Motor neuron (in vitro differentiated cells): ENCODE results near the gene CDAN1. TPM values are rescaled to one million over a fixed set of nuclear protein-coding genes. Genes with fewer than 3 reads are reported as not detected.
"Not testable (repeated sequence)": the region's sequence is repeated elsewhere in the genome, so short reads cannot be mapped to it uniquely, and the experiment has no call there.

Experiments used
- ATAC-seq, 8 experiments: fragments of 200-7000 bp; cut with Tn5 transposase; replicated peaks in 6 of 8; 2 replicates each; pipeline ENCODE4 v1.8.0; 2021; ENCODE audit warnings: mild to moderate bottlenecking in 8 of 8, moderate library complexity in 8 of 8
- H3K27ac ChIP-seq, 2 donors: fragments of 250-450 bp; sonication (Bioruptor Pico); 2 replicates each; pipeline ENCODE4 v1.9.0; 2021; ENCODE audit warnings: antibody characterized with exemption in 2 of 2, mild to moderate bottlenecking in 2 of 2, moderate library complexity in 1 of 2
- H3K4me1 ChIP-seq, 2 donors: fragments of 250-450 bp; sonication (Bioruptor Pico); replicated peaks in 1 of 2; 2 replicates each; pipeline ENCODE4 v1.6.1; 2021; ENCODE audit warnings: antibody characterized with exemption in 2 of 2, mild to moderate bottlenecking in 2 of 2, moderate library complexity in 1 of 2
- H3K4me3 ChIP-seq, 5 donors: fragments of 250-450 bp; sonication (Bioruptor Pico); 2 replicates each; pipeline ENCODE4 v1.9.0; 2021; ENCODE audit warnings: antibody characterized with exemption in 5 of 5, mild to moderate bottlenecking in 5 of 5, moderate library complexity in 4 of 5
- WGBS, 10 experiments: fragments of 450-650 bp; shearing (Covaris generic); methylation state at CpG; one replicate each; pipeline ENCODE4 v1.0.0; 2022; 5-methylcytosine and 5-hydroxymethylcytosine counted together
- in situ Hi-C, 9 experiments: fragments of 400-800 bp; cut with MboI; loops; one replicate each; pipeline ENCODE4 v1.15.0; 2021; ENCODE audit warnings: low sequenced_read_pairs in 9 of 9, low pct_unique_long_range_greater_than_20kb in 2 of 9; ENCODE audit not compliant: unreplicated experiment in 9 of 9
- total RNA-seq, 8 experiments: library from RNA; unstranded; fragments of 300-600 nt; gene quantifications; 2 replicates each; pipeline versions ENCODE4 v1.2.3 to v1.2.4, GENCODE V29; 2022

The CDAN1 gene, protein sequence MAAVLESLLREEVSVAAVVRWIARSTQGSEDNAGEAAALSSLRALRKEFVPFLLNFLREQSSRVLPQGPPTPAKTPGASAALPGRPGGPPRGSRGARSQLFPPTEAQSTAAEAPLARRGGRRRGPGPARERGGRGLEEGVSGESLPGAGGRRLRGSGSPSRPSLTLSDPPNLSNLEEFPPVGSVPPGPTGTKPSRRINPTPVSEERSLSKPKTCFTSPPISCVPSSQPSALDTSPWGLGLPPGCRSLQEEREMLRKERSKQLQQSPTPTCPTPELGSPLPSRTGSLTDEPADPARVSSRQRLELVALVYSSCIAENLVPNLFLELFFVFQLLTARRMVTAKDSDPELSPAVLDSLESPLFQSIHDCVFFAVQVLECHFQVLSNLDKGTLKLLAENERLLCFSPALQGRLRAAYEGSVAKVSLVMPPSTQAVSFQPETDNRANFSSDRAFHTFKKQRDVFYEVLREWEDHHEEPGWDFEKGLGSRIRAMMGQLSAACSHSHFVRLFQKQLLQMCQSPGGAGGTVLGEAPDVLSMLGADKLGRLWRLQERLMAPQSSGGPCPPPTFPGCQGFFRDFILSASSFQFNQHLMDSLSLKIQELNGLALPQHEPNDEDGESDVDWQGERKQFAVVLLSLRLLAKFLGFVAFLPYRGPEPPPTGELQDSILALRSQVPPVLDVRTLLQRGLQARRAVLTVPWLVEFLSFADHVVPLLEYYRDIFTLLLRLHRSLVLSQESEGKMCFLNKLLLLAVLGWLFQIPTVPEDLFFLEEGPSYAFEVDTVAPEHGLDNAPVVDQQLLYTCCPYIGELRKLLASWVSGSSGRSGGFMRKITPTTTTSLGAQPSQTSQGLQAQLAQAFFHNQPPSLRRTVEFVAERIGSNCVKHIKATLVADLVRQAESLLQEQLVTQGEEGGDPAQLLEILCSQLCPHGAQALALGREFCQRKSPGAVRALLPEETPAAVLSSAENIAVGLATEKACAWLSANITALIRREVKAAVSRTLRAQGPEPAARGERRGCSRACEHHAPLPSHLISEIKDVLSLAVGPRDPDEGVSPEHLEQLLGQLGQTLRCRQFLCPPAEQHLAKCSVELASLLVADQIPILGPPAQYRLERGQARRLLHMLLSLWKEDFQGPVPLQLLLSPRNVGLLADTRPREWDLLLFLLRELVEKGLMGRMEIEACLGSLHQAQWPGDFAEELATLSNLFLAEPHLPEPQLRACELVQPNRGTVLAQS
- 10 to 100 TPM in 4 of 8 experiments, 1 to 10 TPM in 4; 5.0 to 15.4 (median 10.0) TPM for total RNA-seq

DNA sequence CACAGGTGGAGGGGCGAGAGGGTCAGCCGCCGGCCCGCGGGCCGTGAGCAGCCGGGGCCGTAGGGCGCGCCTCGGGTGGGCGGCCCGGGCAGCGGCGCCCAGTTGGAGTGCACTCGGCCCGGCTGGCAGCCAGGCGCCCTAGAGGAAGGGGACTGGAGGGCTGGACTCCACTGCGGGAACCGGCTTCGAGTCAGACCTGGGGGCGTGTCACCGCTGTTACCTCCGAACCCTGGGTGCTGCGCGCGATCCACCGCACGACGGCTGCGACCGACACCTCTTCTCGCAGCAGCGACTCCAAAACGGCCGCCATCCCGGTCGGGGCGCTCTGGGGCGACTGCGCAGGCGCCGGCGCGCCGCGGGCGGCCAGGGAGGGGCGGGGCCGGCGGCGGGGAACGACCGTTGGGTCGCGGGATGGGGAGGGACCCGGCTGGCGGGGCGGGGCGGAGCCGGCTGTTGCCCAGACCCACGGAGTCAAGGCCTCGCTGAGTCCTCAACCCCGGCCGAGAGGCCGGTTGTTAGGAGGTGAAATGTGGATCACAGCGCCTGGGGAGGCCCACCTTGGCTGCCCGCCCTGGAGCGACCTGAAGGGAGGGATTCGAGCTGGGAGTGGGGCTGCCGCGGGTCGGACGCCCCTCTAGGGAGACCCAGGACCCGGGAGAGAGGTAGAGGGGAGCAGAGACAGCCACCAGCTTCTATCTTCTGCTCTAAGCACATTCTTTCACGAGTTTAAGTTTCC, at the start of gene CDAN1:
Gene CDAN1, minus strand, starts transcription at position 336 of the 736 bp plus-strand sequence. Its CDS starts 26 bp downstream, at position 310.
- ATAC-seq, result peak; percentile 88 to 96 (median 94)
- WGBS, 10 experiments, result 0 to 5% (median 0%) methylated on average over 1 to 20 of the region's 76 CpGs; no CpG with 5 or more reads in 6 of the 10 experiments
- in situ Hi-C loops, result no loop called here
- H3K4me1 ChIP-seq, result peaks cover 7 to 8% of the 10 kb centered on the region in 2 donors
- peak within 1 kb of the TSS; percentile 64 to 76 for H3K27ac ChIP-seq
- H3K4me3 ChIP-seq, result peak within 1 kb of the TSS; percentile 62 to 84 (median 78)

GRCh38 chr15:42785569-42785968, 48.6 kb upstream of the CDAN1 start:
- H3K27ac ChIP-seq, result no peak overlapping the region
- no peak overlapping the region for H3K4me3 ChIP-seq
- 71 to 100% (median 93%) methylated on average over 1 to 2 of the region's 2 CpGs; no CpG with 5 or more reads in 3 of the 10 experiments for WGBS, 10 experiments
- ATAC-seq, result no peak
- in situ Hi-C loops, result no loop called here
- H3K4me1 ChIP-seq, result no peaks in the 10 kb centered on the region

DNA sequence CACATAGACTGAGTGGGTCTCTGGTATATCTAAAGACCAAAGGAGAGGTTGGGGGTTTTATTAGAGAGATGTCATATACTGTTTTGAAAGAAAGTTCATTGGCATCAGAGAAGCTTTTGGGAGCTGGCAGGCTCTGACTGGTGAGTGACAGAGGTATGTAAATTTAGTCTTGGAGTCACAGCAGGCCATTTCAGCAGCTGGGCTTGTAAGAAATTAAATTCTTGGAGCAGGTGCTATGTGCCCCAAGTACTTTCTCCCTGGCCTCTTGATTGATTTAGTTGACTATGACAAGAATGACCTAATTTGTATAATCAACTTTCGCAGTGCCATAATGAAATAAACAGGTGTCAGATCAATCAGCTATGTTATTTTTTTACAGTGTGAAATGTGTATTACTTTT, 47.8 kb upstream of the CDAN1 start:
- in situ Hi-C loops, result no loop called here
- no peak for ATAC-seq
- 67 to 100% (median 89%) methylated on average over 1 of the region's 1 CpG; no CpG with 5 or more reads in 3 of the 10 experiments for WGBS, 10 experiments
- Histone ChIP-seq H3K4me1 (no peaks in the 10 kb centered on the region), H3K4me3 (no peak overlapping the region), H3K27ac (no peak overlapping the region)

- 92 to 100% (median 100%) methylated on average over 1 to 4 of the region's 4 CpGs; no CpG with 5 or more reads in 3 of the 10 experiments for WGBS, 10 experiments
- Histone ChIP-seq H3K4me3 (no peak overlapping the region), H3K27ac (no peak overlapping the region), H3K4me1 (no peaks in the 10 kb centered on the region)
- in situ Hi-C loops, result no loop called here
- ATAC-seq, result no peak
Measured at GRCh38 chr15:42782716-42783115, 45.8 kb upstream of the CDAN1 start.

- Histone ChIP-seq H3K4me1 (no peaks in the 10 kb centered on the region), H3K4me3 (no peak overlapping the region), H3K27ac (no peak overlapping the region)
- 32 to 100% (median 96%) methylated on average over 1 to 2 of the region's 2 CpGs; no CpG with 5 or more reads in 4 of the 10 experiments for WGBS, 10 experiments
- ATAC-seq, result peak in 2 of 8 experiments; percentile 49 to 52
- in situ Hi-C loops, result no loop called here
Measured at GRCh38 chr15:42775416-42775815, 38.5 kb upstream of the CDAN1 start.

- in situ Hi-C loops, result no loop called here
- Histone ChIP-seq H3K4me1 (no peaks in the 10 kb centered on the region), H3K27ac (no peak overlapping the region), H3K4me3 (no peak overlapping the region)
- 79 to 100% (median 100%) methylated on average over 1 to 2 of the region's 2 CpGs; no CpG with 5 or more reads in 4 of the 10 experiments for WGBS, 10 experiments
- no peak for ATAC-seq
Measured at GRCh38 chr15:42772901-42773300, 36.0 kb upstream of the CDAN1 start.

- WGBS, 10 experiments, result 70 to 94% (median 76%) methylated on average over 1 to 2 of the region's 2 CpGs; no CpG with 5 or more reads in 6 of the 10 experiments
- no peak for ATAC-seq
- no peak overlapping the region for H3K4me3 ChIP-seq
- no peaks in the 10 kb centered on the region for H3K4me1 ChIP-seq
- H3K27ac ChIP-seq, result no peak overlapping the region
- in situ Hi-C loops, result no loop called here
Measured at GRCh38 chr15:42772144-42772543, 35.2 kb upstream of the CDAN1 start.

GRCh38 chr15:42766109-42766508, 29.2 kb upstream of the CDAN1 start:
- H3K4me1 ChIP-seq, H3K27ac ChIP-seq, in situ Hi-C loops, H3K4me3 ChIP-seq, ATAC-seq: not testable (repeated sequence)
- 75 to 100% (median 90%) methylated on average over 1 to 4 of the region's 4 CpGs; no CpG with 5 or more reads in 4 of the 10 experiments for WGBS, 10 experiments

- in situ Hi-C loops, ATAC-seq, H3K4me1 ChIP-seq, H3K4me3 ChIP-seq, H3K27ac ChIP-seq: not testable (repeated sequence)
- WGBS, 10 experiments, result 33 to 100% (median 67%) methylated on average over 1 to 7 of the region's 16 CpGs; no CpG with 5 or more reads in 2 of the 10 experiments
Measured at GRCh38 chr15:42764154-42764731, 27.3 kb upstream of the CDAN1 start.

- 57 to 100% (median 80%) methylated on average over 1 to 2 of the region's 2 CpGs; no CpG with 5 or more reads in 5 of the 10 experiments for WGBS, 10 experiments
- H3K27ac ChIP-seq, H3K4me3 ChIP-seq, ATAC-seq, in situ Hi-C loops, H3K4me1 ChIP-seq: not testable (repeated sequence)
Measured at GRCh38 chr15:42761813-42762212, 24.9 kb upstream of the CDAN1 start.

DNA sequence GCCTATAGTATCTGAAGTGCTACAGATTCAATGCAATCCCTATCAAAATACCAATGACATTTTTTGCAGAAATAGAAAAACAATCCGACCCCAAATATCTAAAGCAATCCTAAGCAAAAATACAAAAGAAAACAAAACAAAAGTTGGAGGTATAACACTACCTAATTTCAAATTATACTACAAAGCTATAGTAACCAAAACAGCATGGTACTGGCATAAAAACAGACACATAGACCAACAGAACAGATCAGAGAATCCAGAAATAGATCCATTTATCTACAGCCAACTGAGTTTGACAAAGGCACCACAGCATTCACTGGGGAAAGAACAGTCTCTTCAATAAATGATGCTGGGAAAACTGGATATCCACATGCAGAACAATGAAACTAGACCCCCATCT, 23.8 kb upstream of the CDAN1 start:
- WGBS, 10 experiments, result 67 to 100% (median 95%) methylated on average over 1 of the region's 1 CpG; no CpG with 5 or more reads in 2 of the 10 experiments
- Histone ChIP-seq H3K4me1 (no peaks in the 10 kb centered on the region), H3K27ac (no peak overlapping the region), H3K4me3 (no peak overlapping the region)
- in situ Hi-C loops, result no loop called here
- no peak for ATAC-seq

- 80 to 100% methylated on average over 1 of the region's 2 CpGs; no CpG with 5 or more reads in 8 of the 10 experiments for WGBS, 10 experiments
- Histone ChIP-seq H3K27ac (no peak overlapping the region), H3K4me3 (no peak overlapping the region), H3K4me1 (no peaks in the 10 kb centered on the region)
- no peak for ATAC-seq
- in situ Hi-C loops, result no loop called here
Measured at GRCh38 chr15:42759093-42759492, 22.2 kb upstream of the CDAN1 start.
